ENCODE data around the gene HBE1.

DNA sequence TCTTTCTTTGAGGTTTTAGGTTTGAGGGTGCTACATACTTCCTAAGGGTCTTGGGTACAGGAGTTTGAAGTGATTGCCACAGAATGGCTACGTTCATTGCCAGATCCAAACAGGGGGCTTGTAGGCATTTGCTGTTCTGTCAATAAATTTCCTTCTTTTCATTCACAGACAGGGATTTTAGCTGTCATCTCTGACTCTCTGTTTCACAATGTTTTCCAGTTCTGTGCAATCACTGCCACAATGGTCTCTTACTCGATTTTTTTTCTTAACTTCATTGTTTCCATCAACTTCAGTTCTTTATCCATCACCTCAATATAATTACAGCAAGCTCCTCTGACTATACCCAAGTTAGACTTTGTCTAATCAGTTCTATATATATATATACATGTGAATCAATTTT lies 29.3 kb downstream of the HBE1 start:
- no peak for TF ChIP-seq CTCF (IDR thresholded peaks at IDR 0.05)
- no peak for TF ChIP-seq POLR2A (IDR thresholded peaks at IDR 0.05)

Data from testis (tissue), 2 donors.